HepG2 (cell line): ENCODE results near the gene MCF2L. TPM values are rescaled to one million over a fixed set of nuclear protein-coding genes. Genes with fewer than 3 reads are reported as not detected.
A peak's percentile ranks its signal among the peaks of the same experiment; 100 is the strongest.

Experiments
- ATM ChIP-seq: fragments of 450-650 bp; IDR thresholded peaks from 2 replicates; pipeline ENCODE4 v1.7.1; 2017; ENCODE audit warnings: mild to moderate bottlenecking, borderline replicate concordance
- CEBPG ChIP-seq: IDR thresholded peaks from 2 replicates; pipeline ENCODE4 v1.6.1; 2016
- GFI1 ChIP-seq: sonication (generic); formaldehyde crosslinking; IDR thresholded peaks from 2 replicates; pipeline ENCODE4 v1.5.0; 2020; ENCODE audit warnings: missing genetic modification reagents, mild to moderate bottlenecking, borderline replicate concordance
- KLF13 ChIP-seq: sonication (generic); formaldehyde crosslinking; IDR thresholded peaks from 2 replicates; pipeline ENCODE4 v1.4.0; 2020; ENCODE audit warnings: mild to moderate bottlenecking, missing genetic modification reagents
- MAFG ChIP-seq: sonication (generic); formaldehyde crosslinking; IDR thresholded peaks from 2 replicates; pipeline ENCODE4 v1.5.1; 2020; ENCODE audit warnings: mild to moderate bottlenecking, missing genetic modification reagents
- MTF2 ChIP-seq: sonication (generic); formaldehyde crosslinking; IDR thresholded peaks from 2 replicates; pipeline ENCODE4 v1.5.0; 2020; ENCODE audit warnings: missing genetic modification reagents, borderline replicate concordance
- NFE2L1 ChIP-seq: sonication (generic); formaldehyde crosslinking; IDR thresholded peaks from 2 replicates; pipeline ENCODE4 v1.4.0; 2020; ENCODE audit warnings: missing genetic modification reagents, mild to moderate bottlenecking, borderline replicate concordance
- RARA ChIP-seq: IDR thresholded peaks from 2 replicates; pipeline ENCODE4 v1.6.1; 2016; ENCODE audit warnings: missing genetic modification reagents, missing compliant biosample characterization
- SMC3 ChIP-seq: IDR thresholded peaks from 2 replicates; pipeline ENCODE4 v1.6.1; 2011; ENCODE audit warnings: low read length, improper control_type of control experiment
- SNAI1 ChIP-seq: sonication (generic); formaldehyde crosslinking; IDR thresholded peaks from 2 replicates; pipeline ENCODE4 v1.5.0; 2020; ENCODE audit warnings: mild to moderate bottlenecking, missing genetic modification reagents, borderline replicate concordance
- WIZ ChIP-seq: sonication (generic); formaldehyde crosslinking; IDR thresholded peaks from 2 replicates; pipeline ENCODE4 v1.5.1; 2020; ENCODE audit warnings: mild to moderate bottlenecking, missing genetic modification reagents
- ZNF101 ChIP-seq: sonication (generic); formaldehyde crosslinking; IDR thresholded peaks from 2 replicates; pipeline ENCODE4 v1.4.0; 2020; ENCODE audit warnings: mild to moderate bottlenecking, low read depth, missing genetic modification reagents, borderline replicate concordance
- ZNF224 ChIP-seq: sonication (generic); formaldehyde crosslinking; IDR thresholded peaks from 2 replicates; pipeline ENCODE4 v1.5.0; 2020; ENCODE audit warnings: mild to moderate bottlenecking, missing genetic modification reagents
- ZNF263 ChIP-seq: sonication (generic); formaldehyde crosslinking; IDR thresholded peaks from 2 replicates; pipeline ENCODE4 v1.4.0; 2020; ENCODE audit warnings: missing genetic modification reagents
- ZNF33B ChIP-seq: sonication (generic); formaldehyde crosslinking; IDR thresholded peaks from 2 replicates; pipeline ENCODE4 v1.5.1; 2020; ENCODE audit warnings: mild to moderate bottlenecking, missing genetic modification reagents
- ZNF460 ChIP-seq: sonication (generic); formaldehyde crosslinking; IDR thresholded peaks from 2 replicates; pipeline ENCODE4 v1.5.1; 2020; ENCODE audit warnings: missing genetic modification reagents, mild to moderate bottlenecking, borderline replicate concordance
- ZNF644 ChIP-seq: IDR thresholded peaks from 2 replicates; pipeline ENCODE4 v1.6.1; 2016; ENCODE audit warnings: low read depth
- ZNF713 ChIP-seq: sonication (generic); formaldehyde crosslinking; IDR thresholded peaks from 2 replicates; pipeline ENCODE4 v1.4.0; 2020; ENCODE audit warnings: mild to moderate bottlenecking, missing genetic modification reagents
- polyA plus RNA-seq, 8 experiments: library from polyadenylated mRNA; depleted of rRNA in 3 of 8; stranded (reverse) in 7 of 8; unstranded in 1 of 8; fragments of >200 nt; fragmentation: Illumina TruSeq in 4 of 8; extraction: Trizol in 4 of 8; gene quantifications; 2 replicates each; pipeline versions ENCODE4 v1.2.1 to v1.2.3, GENCODE V29; 2011 to 2016; ENCODE audit warnings: low read depth in 4 of 8, missing spikeins in 1 of 8, mixed read lengths in 1 of 8; ENCODE audit not compliant: insufficient read depth in 1 of 8
- total RNA-seq, 5 experiments: library from RNA; depleted of rRNA; stranded (reverse); fragments of >200 nt; fragmentation: Illumina TruSeq; extraction: Trizol; gene quantifications; 2 replicates each; pipeline ENCODE4 v1.2.3, GENCODE V29; 2016; ENCODE audit warnings: low read depth in 1 of 5
- TF ChIP-seq, protein P1 (sequence below): sonication (generic); formaldehyde crosslinking; IDR thresholded peaks from 2 replicates; pipeline ENCODE4 v1.5.0; 2020; ENCODE audit warnings: mild to moderate bottlenecking, missing genetic modification reagents, borderline replicate concordance
- TF ChIP-seq, protein P2 (sequence below), 2 experiments: IDR thresholded peaks; 2 replicates each; pipeline ENCODE4 v1.6.1; 2011 to 2012; ENCODE audit warnings: low read length in 2 of 2, borderline replicate concordance in 1 of 2, low read depth in 1 of 2, mild to moderate bottlenecking in 1 of 2, moderate library complexity in 1 of 2
- TF ChIP-seq, protein P3 (sequence below): sonication (generic); formaldehyde crosslinking; IDR thresholded peaks from 2 replicates; pipeline ENCODE4 v1.8.1; 2023; ENCODE audit warnings: mild to moderate bottlenecking, missing genetic modification reagents
- TF ChIP-seq, protein P4 (sequence below): sonication (generic); formaldehyde crosslinking; IDR thresholded peaks from 2 replicates; pipeline ENCODE4 v1.4.0; 2020; ENCODE audit warnings: missing genetic modification reagents

Gene MCF2L
- total and polyA plus RNA-seq, 2 of the 13 experiments (the other 11 are each of a cell fraction or from before 2014, with no cell fraction given): 19.4 to 28.4 TPM

DNA sequence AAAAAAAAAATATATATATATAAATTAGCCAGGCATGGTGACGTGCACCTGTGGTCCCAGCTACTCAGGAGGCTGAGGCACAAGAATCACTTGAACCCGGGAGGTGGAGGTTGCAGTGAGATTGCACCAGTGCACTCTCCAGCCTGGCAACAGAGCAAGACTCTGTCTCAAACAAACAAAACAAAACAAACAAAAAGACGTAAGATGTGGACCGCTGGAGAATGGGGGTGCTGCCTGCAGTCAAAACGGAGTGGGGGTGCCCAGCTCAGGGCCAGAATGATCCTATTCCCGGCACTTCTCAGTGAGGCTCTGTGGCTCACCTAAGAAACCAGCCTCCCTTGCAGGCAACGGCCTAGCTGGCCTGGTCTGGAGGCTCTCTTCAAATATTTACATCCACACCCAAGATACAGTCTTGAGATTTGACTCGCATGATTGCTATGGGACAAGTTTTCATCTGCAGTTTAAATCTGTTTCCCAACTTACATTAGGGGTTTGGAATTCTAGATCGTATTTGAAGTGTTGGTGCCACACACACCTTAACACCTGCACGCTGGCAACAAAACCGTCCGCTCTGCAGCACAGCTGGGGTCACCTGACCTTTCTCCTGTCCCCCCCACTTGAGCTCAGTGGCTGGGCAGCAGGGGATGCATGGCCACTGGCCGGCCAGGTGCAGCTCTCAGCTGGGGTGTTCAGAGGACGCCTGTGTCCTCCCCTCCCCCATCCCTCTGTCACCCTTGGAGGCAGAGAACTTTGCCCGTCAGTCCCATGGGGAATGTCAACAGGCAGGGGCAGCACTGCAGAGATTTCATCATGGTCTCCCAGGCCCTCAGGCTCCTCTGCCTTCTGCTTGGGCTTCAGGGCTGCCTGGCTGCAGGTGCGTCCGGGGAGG, 136.3 kb downstream of the MCF2L start, which contains the start of gene F7 (continued):
- TF ChIP-seq ZNF101 (CRISPR knock-in tag): no peak
- TF ChIP-seq ZNF224 (CRISPR knock-in tag): 0 out of 2 replicates have a peak, but pooled peaks have one; percentile 35
- TF ChIP-seq ATM: no peak
- TF ChIP-seq SNAI1 (CRISPR knock-in tag): no peak
- no peak for TF ChIP-seq ZNF713 (CRISPR knock-in tag)
- TF ChIP-seq, protein P1, sequence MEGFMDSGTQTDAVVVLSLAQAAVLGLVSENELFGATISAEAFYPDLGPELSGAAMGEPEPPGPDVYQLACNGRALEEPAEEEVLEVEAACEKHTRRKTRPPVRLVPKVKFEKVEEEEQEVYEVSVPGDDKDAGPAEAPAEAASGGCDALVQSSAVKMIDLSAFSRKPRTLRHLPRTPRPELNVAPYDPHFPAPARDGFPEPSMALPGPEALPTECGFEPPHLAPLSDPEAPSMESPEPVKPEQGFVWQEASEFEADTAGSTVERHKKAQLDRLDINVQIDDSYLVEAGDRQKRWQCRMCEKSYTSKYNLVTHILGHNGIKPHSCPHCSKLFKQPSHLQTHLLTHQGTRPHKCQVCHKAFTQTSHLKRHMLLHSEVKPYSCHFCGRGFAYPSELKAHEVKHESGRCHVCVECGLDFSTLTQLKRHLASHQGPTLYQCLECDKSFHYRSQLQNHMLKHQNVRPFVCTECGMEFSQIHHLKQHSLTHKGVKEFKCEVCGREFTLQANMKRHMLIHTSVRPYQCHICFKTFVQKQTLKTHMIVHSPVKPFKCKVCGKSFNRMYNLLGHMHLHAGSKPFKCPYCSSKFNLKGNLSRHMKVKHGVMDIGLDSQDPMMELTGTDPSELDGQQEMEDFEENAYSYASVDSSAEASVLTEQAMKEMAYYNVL (CRISPR knock-in tag): peak; percentile 55; the same call in 1 of the 2 replicates
- TF ChIP-seq, protein P2, sequence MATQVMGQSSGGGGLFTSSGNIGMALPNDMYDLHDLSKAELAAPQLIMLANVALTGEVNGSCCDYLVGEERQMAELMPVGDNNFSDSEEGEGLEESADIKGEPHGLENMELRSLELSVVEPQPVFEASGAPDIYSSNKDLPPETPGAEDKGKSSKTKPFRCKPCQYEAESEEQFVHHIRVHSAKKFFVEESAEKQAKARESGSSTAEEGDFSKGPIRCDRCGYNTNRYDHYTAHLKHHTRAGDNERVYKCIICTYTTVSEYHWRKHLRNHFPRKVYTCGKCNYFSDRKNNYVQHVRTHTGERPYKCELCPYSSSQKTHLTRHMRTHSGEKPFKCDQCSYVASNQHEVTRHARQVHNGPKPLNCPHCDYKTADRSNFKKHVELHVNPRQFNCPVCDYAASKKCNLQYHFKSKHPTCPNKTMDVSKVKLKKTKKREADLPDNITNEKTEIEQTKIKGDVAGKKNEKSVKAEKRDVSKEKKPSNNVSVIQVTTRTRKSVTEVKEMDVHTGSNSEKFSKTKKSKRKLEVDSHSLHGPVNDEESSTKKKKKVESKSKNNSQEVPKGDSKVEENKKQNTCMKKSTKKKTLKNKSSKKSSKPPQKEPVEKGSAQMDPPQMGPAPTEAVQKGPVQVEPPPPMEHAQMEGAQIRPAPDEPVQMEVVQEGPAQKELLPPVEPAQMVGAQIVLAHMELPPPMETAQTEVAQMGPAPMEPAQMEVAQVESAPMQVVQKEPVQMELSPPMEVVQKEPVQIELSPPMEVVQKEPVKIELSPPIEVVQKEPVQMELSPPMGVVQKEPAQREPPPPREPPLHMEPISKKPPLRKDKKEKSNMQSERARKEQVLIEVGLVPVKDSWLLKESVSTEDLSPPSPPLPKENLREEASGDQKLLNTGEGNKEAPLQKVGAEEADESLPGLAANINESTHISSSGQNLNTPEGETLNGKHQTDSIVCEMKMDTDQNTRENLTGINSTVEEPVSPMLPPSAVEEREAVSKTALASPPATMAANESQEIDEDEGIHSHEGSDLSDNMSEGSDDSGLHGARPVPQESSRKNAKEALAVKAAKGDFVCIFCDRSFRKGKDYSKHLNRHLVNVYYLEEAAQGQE (IDR thresholded peaks at IDR 0.05; ENCODE audit: borderline replicate concordance in 1 of 2, low read depth in 1 of 2, low read length in 2 of 2): peak in 1 of 2 experiments; percentile 53; a peak in 1 of 4 replicates
- peak; percentile 27; the same call in 1 of the 2 replicates for TF ChIP-seq ZNF33B
- peak; percentile 92 for TF ChIP-seq CEBPG (CRISPR knock-in tag)
- peak; percentile 70 for TF ChIP-seq ZNF263 (CRISPR knock-in tag)
- TF ChIP-seq ZNF644 (CRISPR knock-in tag): peak; percentile 43; the same call in 1 of the 2 replicates
- TF ChIP-seq MTF2 (CRISPR knock-in tag): no peak
- peak; percentile 76 for TF ChIP-seq RARA
- TF ChIP-seq, protein P3, sequence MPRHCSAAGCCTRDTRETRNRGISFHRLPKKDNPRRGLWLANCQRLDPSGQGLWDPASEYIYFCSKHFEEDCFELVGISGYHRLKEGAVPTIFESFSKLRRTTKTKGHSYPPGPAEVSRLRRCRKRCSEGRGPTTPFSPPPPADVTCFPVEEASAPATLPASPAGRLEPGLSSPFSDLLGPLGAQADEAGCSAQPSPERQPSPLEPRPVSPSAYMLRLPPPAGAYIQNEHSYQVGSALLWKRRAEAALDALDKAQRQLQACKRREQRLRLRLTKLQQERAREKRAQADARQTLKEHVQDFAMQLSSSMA: peak; percentile 85; the same call in 1 of the 2 replicates
- no peak for TF ChIP-seq SMC3
- TF ChIP-seq WIZ (CRISPR knock-in tag): no peak
- no peak for TF ChIP-seq KLF13 (CRISPR knock-in tag)
- TF ChIP-seq MAFG (CRISPR knock-in tag): no peak
- TF ChIP-seq, protein P4, sequence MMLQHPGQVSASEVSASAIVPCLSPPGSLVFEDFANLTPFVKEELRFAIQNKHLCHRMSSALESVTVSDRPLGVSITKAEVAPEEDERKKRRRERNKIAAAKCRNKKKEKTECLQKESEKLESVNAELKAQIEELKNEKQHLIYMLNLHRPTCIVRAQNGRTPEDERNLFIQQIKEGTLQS (CRISPR knock-in tag): peak; percentile 88
- peak; percentile 23; the same call in 1 of the 2 replicates for TF ChIP-seq ZNF460 (CRISPR knock-in tag)
- peak; percentile 99 for TF ChIP-seq GFI1 (CRISPR knock-in tag)
- no peak for TF ChIP-seq NFE2L1 (CRISPR knock-in tag)
